K562 (cell line): ENCODE measurements around the gene VILL. TPM values are rescaled to one million over a fixed set of nuclear protein-coding genes. Genes with fewer than 3 reads are reported as not detected.

Experiments
- ATF1 ChIP-seq, 2 experiments: fragments of 450-650 bp in 1 of 2; IDR thresholded peaks; 2 replicates each; pipeline ENCODE4 v1.6.1; 2016; ENCODE audit warnings: missing compliant biosample characterization in 1 of 2, missing genetic modification characterization in 1 of 2
- DIDO1 ChIP-seq: fragments of 450-650 bp; IDR thresholded peaks from 2 replicates; pipeline ENCODE4 v1.6.1; 2016; ENCODE audit warnings: low read depth, missing biosample characterization, missing genetic modification characterization
- ELF4 ChIP-seq: fragments of 450-650 bp; formaldehyde crosslinking; IDR thresholded peaks from 2 replicates; pipeline ENCODE4 v1.4.0; 2022; ENCODE audit warnings: missing genetic modification characterization
- FOXJ2 ChIP-seq: fragments of 200-800 bp; sonication (Bioruptor generic); IDR thresholded peaks from 2 replicates; pipeline ENCODE4 v1.6.1; 2016; ENCODE audit warnings: missing genetic modification characterization, missing compliant biosample characterization
- FOXK2 ChIP-seq, 2 experiments: fragments of 450-650 bp; IDR thresholded peaks in 1 of 2; conservative IDR thresholded peaks in 1 of 2; 2 replicates each; pipeline ENCODE4 v1.6.1; 2016; ENCODE audit warnings: low read depth in 2 of 2, mild to moderate bottlenecking in 1 of 2
- IFI16 ChIP-seq: fragments of 250-450 bp; sonication (Bioruptor Pico); IDR thresholded peaks from 2 replicates; pipeline ENCODE4 v2.1.2; 2022; ENCODE audit warnings: mild to moderate bottlenecking, inconsistent platforms
- MYC ChIP-seq, 2 experiments: fragments of 250-450 bp in 1 of 2; sonication (Bioruptor Pico) in 1 of 2; IDR thresholded peaks; 2 replicates each; pipeline versions ENCODE4 v1.5.1 to v1.6.1; 2012 to 2021; ENCODE audit warnings: low read depth in 2 of 2, borderline replicate concordance in 1 of 2, improper control_type of control experiment in 1 of 2, low read length in 1 of 2, mild to moderate bottlenecking in 1 of 2, moderate library complexity in 1 of 2
- NFIC ChIP-seq: fragments of 450-650 bp; IDR thresholded peaks from 2 replicates; pipeline ENCODE4 v1.6.1; 2017; ENCODE audit warnings: mild to moderate bottlenecking, inconsistent platforms
- NUFIP1 ChIP-seq: fragments of 450-650 bp; IDR thresholded peaks from 2 replicates; pipeline ENCODE4 v1.6.1; 2018; ENCODE audit not compliant: partially characterized antibody
- RAD51 ChIP-seq: fragments of 450-650 bp; IDR thresholded peaks from 2 replicates; pipeline ENCODE4 v1.7.1; 2016; ENCODE audit warnings: low read depth, mild to moderate bottlenecking, borderline replicate concordance
- ZC3H11A ChIP-seq: IDR thresholded peaks from 2 replicates; pipeline ENCODE4 v1.6.1; 2012; ENCODE audit warnings: low read depth, low read length, improper control_type of control experiment
- ZFX ChIP-seq: sonication (generic); formaldehyde crosslinking; IDR thresholded peaks from 2 replicates; pipeline ENCODE4 v1.8.0; 2022; ENCODE audit warnings: mild to moderate bottlenecking, missing genetic modification reagents, moderate library complexity
- ZKSCAN3 ChIP-seq: fragments of 250-450 bp; sonication (Bioruptor Pico); IDR thresholded peaks from 2 replicates; pipeline ENCODE4 v1.4.0; 2020
- ZNF140 ChIP-seq: fragments of 250-450 bp; sonication (Bioruptor Pico); IDR thresholded peaks from 2 replicates; pipeline ENCODE4 v1.8.0; 2021; ENCODE audit warnings: moderate library complexity, mild to moderate bottlenecking, inconsistent platforms
- ZNF282 ChIP-seq: sonication (generic); formaldehyde crosslinking; IDR thresholded peaks from 2 replicates; pipeline ENCODE4 v1.8.1; 2023; ENCODE audit warnings: missing genetic modification reagents
- polyA plus RNA-seq, 8 experiments: library from polyadenylated mRNA; depleted of rRNA in 4 of 8; stranded (reverse) in 5 of 8; unstranded in 3 of 8; fragments of >200 nt; fragmentation: Nextera tagmentation in 2 of 8; fragmentation: Illumina TruSeq in 1 of 8; extraction: Ambion mirVana in 2 of 8; extraction: Trizol in 1 of 8; gene quantifications; 2 replicates each; pipeline versions ENCODE4 v1.2.1 to v1.2.3, GENCODE V29; 2011 to 2014; ENCODE audit warnings: inconsistent platforms in 1 of 8, missing spikeins in 1 of 8
- total RNA-seq, 7 experiments: library from RNA; depleted of rRNA in 6 of 7; stranded (reverse); fragments of >200 nt in 6 of 7; fragmentation: Illumina TruSeq in 2 of 7; extraction: Trizol in 2 of 7; gene quantifications; 2 replicates each; pipeline versions ENCODE4 v1.2.1 to v1.2.3, GENCODE V29; 2011 to 2021; ENCODE audit warnings: low replicate concordance in 1 of 7
- TF ChIP-seq, protein P1 (sequence below): sonication (generic); formaldehyde crosslinking; IDR thresholded peaks from 2 replicates; pipeline ENCODE4 v1.8.0; 2022; ENCODE audit warnings: mild to moderate bottlenecking, missing genetic modification reagents
- TF ChIP-seq, protein P2 (sequence below): fragments of 250-450 bp; sonication (Bioruptor Pico); IDR thresholded peaks from 2 replicates; pipeline ENCODE4 v1.8.0; 2022; ENCODE audit warnings: inconsistent platforms, mild to moderate bottlenecking, moderate library complexity, borderline replicate concordance
- TF ChIP-seq, protein P3 (sequence below), 2 experiments: IDR thresholded peaks in 1 of 2; conservative IDR thresholded peaks in 1 of 2; 2 replicates each; pipeline ENCODE4 v1.6.1; 2016; ENCODE audit warnings: low read depth in 2 of 2, mild to moderate bottlenecking in 1 of 2, missing compliant biosample characterization in 1 of 2, missing genetic modification characterization in 1 of 2, moderate library complexity in 1 of 2

Gene VILL
- total and polyA plus RNA-seq, 9 of the 15 experiments (the other 6 are each of a cell fraction or from before 2014, with no cell fraction given) = 0.11 to 16.0 (median 8.8) TPM

DNA sequence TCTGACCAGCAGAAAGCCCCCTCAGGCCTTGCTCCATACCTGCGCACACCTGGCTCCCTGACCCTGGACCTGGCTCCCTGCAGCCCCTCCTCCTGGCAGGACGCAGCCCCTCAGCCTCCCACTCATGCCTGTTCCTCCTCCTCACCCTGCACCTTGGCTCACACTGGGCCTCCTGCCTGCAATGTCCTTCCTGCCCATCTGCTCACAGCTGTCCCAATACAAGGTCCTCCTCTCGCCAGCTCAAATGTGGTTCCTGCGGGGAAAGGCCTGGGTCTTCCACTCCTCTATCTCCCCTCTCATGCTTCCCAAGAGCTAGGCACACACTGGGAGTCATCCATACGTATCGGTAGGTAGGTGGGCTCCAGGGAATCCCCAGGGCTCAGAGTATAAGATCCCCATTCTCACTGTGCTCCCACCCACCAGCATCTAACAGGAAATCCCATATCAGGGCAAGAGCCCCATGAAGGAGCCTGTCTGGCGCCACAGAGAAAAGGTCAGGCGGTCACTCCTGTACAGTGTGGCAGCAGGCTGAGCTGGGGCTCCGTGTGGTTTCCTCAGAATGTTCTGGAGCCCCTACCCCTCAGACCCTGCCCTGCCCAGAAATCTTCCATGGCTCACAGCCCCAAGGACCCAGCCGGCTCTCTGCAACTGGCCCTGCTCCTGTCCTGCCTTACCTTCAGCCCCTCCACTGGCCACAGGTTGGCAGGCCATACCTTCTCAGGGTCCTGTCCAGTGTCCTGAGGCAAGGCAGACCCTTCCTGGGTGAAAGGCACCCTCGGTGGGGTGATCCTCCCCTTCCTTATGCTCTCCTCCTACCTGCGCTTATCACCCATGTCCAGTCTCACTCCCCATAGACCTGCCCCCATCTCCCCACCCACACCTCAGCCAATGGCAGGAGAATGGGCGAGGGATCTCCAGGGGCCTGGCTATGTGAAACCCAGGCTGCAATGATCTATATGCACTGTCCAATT is 28.0 kb downstream of the VILL start (continued):
- TF ChIP-seq, protein P1, sequence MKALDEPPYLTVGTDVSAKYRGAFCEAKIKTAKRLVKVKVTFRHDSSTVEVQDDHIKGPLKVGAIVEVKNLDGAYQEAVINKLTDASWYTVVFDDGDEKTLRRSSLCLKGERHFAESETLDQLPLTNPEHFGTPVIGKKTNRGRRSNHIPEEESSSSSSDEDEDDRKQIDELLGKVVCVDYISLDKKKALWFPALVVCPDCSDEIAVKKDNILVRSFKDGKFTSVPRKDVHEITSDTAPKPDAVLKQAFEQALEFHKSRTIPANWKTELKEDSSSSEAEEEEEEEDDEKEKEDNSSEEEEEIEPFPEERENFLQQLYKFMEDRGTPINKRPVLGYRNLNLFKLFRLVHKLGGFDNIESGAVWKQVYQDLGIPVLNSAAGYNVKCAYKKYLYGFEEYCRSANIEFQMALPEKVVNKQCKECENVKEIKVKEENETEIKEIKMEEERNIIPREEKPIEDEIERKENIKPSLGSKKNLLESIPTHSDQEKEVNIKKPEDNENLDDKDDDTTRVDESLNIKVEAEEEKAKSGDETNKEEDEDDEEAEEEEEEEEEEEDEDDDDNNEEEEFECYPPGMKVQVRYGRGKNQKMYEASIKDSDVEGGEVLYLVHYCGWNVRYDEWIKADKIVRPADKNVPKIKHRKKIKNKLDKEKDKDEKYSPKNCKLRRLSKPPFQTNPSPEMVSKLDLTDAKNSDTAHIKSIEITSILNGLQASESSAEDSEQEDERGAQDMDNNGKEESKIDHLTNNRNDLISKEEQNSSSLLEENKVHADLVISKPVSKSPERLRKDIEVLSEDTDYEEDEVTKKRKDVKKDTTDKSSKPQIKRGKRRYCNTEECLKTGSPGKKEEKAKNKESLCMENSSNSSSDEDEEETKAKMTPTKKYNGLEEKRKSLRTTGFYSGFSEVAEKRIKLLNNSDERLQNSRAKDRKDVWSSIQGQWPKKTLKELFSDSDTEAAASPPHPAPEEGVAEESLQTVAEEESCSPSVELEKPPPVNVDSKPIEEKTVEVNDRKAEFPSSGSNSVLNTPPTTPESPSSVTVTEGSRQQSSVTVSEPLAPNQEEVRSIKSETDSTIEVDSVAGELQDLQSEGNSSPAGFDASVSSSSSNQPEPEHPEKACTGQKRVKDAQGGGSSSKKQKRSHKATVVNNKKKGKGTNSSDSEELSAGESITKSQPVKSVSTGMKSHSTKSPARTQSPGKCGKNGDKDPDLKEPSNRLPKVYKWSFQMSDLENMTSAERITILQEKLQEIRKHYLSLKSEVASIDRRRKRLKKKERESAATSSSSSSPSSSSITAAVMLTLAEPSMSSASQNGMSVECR (CRISPR knock-in tag) = no peak
- TF ChIP-seq ZNF140 (CRISPR knock-in tag) = no peak
- no peak for TF ChIP-seq DIDO1 (tag)
- no peak for TF ChIP-seq NUFIP1
- TF ChIP-seq ZKSCAN3 = no peak
- TF ChIP-seq RAD51 = no peak
- TF ChIP-seq, protein P2, sequence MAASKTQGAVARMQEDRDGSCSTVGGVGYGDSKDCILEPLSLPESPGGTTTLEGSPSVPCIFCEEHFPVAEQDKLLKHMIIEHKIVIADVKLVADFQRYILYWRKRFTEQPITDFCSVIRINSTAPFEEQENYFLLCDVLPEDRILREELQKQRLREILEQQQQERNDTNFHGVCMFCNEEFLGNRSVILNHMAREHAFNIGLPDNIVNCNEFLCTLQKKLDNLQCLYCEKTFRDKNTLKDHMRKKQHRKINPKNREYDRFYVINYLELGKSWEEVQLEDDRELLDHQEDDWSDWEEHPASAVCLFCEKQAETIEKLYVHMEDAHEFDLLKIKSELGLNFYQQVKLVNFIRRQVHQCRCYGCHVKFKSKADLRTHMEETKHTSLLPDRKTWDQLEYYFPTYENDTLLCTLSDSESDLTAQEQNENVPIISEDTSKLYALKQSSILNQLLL = no peak
- TF ChIP-seq MYC (IDR thresholded peaks at IDR 0.05; ENCODE audit: low read depth, low read length) = no peak
- TF ChIP-seq MYC (CRISPR knock-in tag; IDR thresholded peaks at IDR 0.05; ENCODE audit: borderline replicate concordance, low read depth) = no peak
- no peak for TF ChIP-seq ATF1 (CRISPR knock-in tag; IDR thresholded peaks at IDR 0.05)
- 0 out of 2 replicates have a peak, but pooled peaks have one; percentile 8 for TF ChIP-seq ATF1 (tag; IDR thresholded peaks at IDR 0.05)
- TF ChIP-seq ELF4 (CRISPR knock-in tag) = no peak
- no peak for TF ChIP-seq IFI16
- TF ChIP-seq, protein P3, sequence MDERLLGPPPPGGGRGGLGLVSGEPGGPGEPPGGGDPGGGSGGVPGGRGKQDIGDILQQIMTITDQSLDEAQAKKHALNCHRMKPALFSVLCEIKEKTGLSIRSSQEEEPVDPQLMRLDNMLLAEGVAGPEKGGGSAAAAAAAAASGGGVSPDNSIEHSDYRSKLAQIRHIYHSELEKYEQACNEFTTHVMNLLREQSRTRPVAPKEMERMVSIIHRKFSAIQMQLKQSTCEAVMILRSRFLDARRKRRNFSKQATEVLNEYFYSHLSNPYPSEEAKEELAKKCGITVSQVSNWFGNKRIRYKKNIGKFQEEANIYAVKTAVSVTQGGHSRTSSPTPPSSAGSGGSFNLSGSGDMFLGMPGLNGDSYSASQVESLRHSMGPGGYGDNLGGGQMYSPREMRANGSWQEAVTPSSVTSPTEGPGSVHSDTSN (CRISPR knock-in tag; IDR thresholded peaks at IDR 0.05; ENCODE audit: low read depth) = no peak
- TF ChIP-seq, protein P3 (tag; conservative IDR thresholded peaks at IDR 0.05; ENCODE audit: low read depth) = no peak
- TF ChIP-seq FOXK2 (conservative IDR thresholded peaks at IDR 0.05 in 1 of 2, IDR thresholded peaks at IDR 0.05 in 1 of 2; ENCODE audit: low read depth in 2 of 2) = no peak
- no peak for TF ChIP-seq ZC3H11A
- no peak for TF ChIP-seq FOXJ2 (tag)
- TF ChIP-seq ZFX (CRISPR knock-in tag) = no peak
- TF ChIP-seq ZNF282 (CRISPR knock-in tag) = no peak
- TF ChIP-seq NFIC = peak; percentile 51
